Karpas-422 (cell line): ENCODE data around the gene MAD1L1. TPM values are rescaled to one million over a fixed set of nuclear protein-coding genes. Genes with fewer than 3 reads are reported as not detected.

Experiments
- DNase-seq: peaks from one replicate; pipeline ENCODE4 v3.0.0-alpha.2; 2015
- H2AFZ ChIP-seq: fragments of 200-600 bp; sonication (generic); 2 replicates; pipeline ENCODE4 v1.6.1; 2014; ENCODE audit warnings: antibody characterized with exemption, low read length, mixed read lengths
- H3K27ac ChIP-seq: fragments of 200-600 bp; sonication (generic); 2 replicates; pipeline ENCODE4 v1.5.1; 2014; ENCODE audit warnings: mild to moderate bottlenecking, low read length, moderate library complexity
- H3K27me3 ChIP-seq: fragments of 200-600 bp; sonication (generic); 2 replicates; pipeline ENCODE4 v1.6.1; 2014; ENCODE audit warnings: low read length, mixed read lengths
- H3K36me3 ChIP-seq: fragments of 200-600 bp; sonication (generic); 2 replicates; pipeline ENCODE4 v1.6.1; 2014; ENCODE audit warnings: low read length, mixed read lengths; ENCODE audit not compliant: insufficient read depth
- H3K4me1 ChIP-seq: fragments of 200-600 bp; sonication (generic); 2 replicates; pipeline ENCODE4 v1.6.1; 2014; ENCODE audit warnings: mild to moderate bottlenecking, low read length, mixed read lengths
- H3K4me2 ChIP-seq: fragments of 200-600 bp; sonication (generic); 2 replicates; pipeline ENCODE4 v1.6.1; 2014; ENCODE audit warnings: low read length, low read depth, mild to moderate bottlenecking; ENCODE audit not compliant: poor library complexity, severe bottlenecking
- H3K4me3 ChIP-seq: fragments of 200-600 bp; sonication (generic); 2 replicates; pipeline ENCODE4 v1.5.1; 2014; ENCODE audit warnings: mild to moderate bottlenecking, antibody characterized with exemption, low read length, mixed read lengths
- H3K79me2 ChIP-seq: fragments of 200-600 bp; sonication (generic); 2 replicates; pipeline ENCODE4 v1.6.1; 2014; ENCODE audit warnings: mild to moderate bottlenecking, low read length, mixed read lengths
- H3K9ac ChIP-seq: fragments of 200-600 bp; sonication (generic); 2 replicates; pipeline ENCODE4 v1.6.0; 2014; ENCODE audit warnings: low read length
- H3K9me2 ChIP-seq: fragments of 200-600 bp; sonication (generic), shearing (Covaris generic); replicated peaks from 2 replicates; pipeline ENCODE4 v1.6.0; 2014; ENCODE audit warnings: mild to moderate bottlenecking, low read length, moderate library complexity; ENCODE audit not compliant: insufficient read depth
- H3K9me3 ChIP-seq: fragments of 300-700, 200-600 bp; sonication (generic); 2 replicates; pipeline ENCODE4 v1.6.1; 2014; ENCODE audit warnings: low read length, mixed read lengths
- H4K20me1 ChIP-seq: fragments of 200-600 bp; sonication (generic); 2 replicates; pipeline ENCODE4 v1.6.1; 2014; ENCODE audit warnings: mild to moderate bottlenecking, antibody characterized with exemption, low read length, low read depth; ENCODE audit not compliant: insufficient read depth
- total RNA-seq: library from RNA; depleted of rRNA; stranded (reverse); fragments of >200 nt; shearing (Covaris generic); gene quantifications from 2 replicates; pipeline ENCODE4 v1.2.3, GENCODE V29; 2014; ENCODE audit warnings: low replicate concordance

The MAD1L1 gene
- total RNA-seq, 1 experiment from 2014 or later: 38.6 TPM

DNA sequence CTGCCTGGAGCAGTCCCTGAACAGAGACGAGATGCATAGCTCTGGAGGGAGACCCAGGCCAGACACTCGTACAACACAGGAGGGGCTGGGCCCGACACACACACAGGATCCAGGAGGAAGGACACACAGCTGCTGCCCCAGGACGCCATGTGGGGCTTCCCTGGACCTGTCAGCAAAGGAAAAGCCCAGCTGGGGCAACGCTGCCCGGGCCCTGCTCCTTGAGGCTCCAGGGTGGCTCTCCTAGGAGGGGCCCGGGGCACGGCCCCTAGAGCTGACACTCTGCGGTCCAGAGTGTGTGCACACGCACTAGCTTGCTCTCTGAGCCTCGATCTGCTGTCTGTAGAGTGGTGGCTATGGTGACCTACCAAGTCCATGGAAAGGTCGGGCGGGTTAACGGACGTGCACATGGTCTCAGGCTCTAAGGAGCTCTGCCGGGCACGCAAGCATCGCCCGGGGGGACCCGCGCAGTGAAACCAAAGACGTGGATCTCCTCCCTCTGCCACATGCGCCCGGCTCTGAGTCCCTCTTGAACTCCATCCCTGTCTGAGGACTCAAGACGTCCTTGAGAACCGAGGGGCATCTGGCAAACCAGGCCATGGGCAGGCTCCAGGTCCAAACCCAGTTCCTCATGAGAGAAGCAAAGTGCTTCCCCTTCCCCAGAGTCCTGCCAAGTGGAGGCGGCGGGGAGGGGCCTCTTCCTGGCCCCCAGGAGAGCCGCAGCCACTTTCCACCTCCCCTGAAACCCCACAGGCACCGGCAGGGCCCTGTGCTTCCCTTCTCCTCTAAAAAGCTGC, 283.7 kb downstream of the MAD1L1 start:
- H3K9me3 ChIP-seq: no peaks in the 10 kb centered on the region
- no peaks in the 10 kb centered on the region for H3K36me3 ChIP-seq
- no peaks in the 10 kb centered on the region for H3K9me2 ChIP-seq
- H3K27ac ChIP-seq: no peak overlapping the region
- H3K9ac ChIP-seq: no peak overlapping the region
- no peak overlapping the region for H3K4me2 ChIP-seq
- no peaks in the 10 kb centered on the region for H3K27me3 ChIP-seq
- H4K20me1 ChIP-seq: no peaks in the 10 kb centered on the region
- no peak overlapping the region for H3K4me3 ChIP-seq
- no peaks in the 10 kb centered on the region for H3K79me2 ChIP-seq
- H3K4me1 ChIP-seq: no peaks in the 10 kb centered on the region
- H2AFZ ChIP-seq: no peak overlapping the region
- DNase-seq: no peak

DNA sequence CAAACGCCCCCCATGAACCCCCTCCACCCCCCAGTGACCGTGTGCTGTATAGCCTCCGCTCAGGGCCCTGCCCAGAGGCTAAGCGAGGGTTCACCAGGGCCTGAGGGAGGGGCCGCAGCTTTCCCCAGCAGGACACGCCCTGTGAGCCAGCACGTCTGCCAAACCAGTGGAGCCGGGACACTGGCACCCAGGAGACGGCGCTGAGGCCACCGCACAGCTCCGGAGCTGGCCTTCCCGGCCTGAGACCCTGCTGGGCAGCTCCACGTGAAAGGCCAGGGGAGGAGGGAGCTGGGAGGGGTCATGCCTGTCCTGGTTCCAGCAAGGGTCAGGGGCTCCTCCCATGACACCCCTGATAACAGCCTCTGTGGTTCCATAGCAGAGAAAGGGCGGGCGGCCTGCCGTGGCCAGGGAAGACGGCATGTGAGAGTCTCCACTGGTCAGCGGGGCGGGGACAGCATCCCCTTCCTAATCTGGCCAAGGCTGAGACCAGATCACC, 284.4 kb downstream of the MAD1L1 start:
- no peak overlapping the region for H2AFZ ChIP-seq
- H3K36me3 ChIP-seq: no peaks in the 10 kb centered on the region
- no peak for DNase-seq
- no peaks in the 10 kb centered on the region for H3K9me3 ChIP-seq
- H3K79me2 ChIP-seq: no peaks in the 10 kb centered on the region
- H3K4me2 ChIP-seq: no peak overlapping the region
- H3K27ac ChIP-seq: no peak overlapping the region
- no peaks in the 10 kb centered on the region for H4K20me1 ChIP-seq
- no peak overlapping the region for H3K9ac ChIP-seq
- no peaks in the 10 kb centered on the region for H3K9me2 ChIP-seq
- no peaks in the 10 kb centered on the region for H3K4me1 ChIP-seq
- no peak overlapping the region for H3K4me3 ChIP-seq
- H3K27me3 ChIP-seq: no peaks in the 10 kb centered on the region

DNA sequence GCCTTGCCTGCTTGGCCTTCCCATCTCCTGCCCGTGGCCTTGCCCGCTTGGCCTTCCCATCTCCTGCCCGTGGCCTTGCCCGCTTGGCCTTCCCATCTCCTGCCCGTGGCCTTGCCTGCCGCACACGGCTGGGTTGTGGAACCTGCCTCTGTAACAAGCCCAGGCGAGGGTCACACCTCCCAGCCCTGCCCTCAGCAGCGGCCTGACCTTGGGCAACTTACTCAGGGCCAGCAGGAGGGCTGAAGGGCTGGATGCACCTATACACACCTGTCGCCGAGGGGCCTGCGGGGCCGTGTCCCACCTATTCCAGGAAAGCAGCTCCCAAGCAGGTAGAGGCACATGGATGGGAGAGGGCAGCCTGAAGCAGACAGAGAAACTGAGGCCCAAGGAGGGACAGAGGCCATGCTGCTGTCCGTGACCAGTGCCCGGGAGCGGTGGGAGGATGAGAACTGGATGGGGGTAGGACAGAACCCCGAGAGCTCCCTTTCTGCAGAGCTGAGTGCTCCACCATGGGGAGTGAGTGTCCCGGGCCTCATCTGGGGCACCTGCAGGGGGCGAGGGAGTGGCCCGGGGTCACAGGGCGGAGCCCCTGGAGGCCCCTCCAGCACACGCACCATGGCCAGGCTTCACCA, 285.0 kb downstream of the MAD1L1 start:
- Histone ChIP-seq H3K27ac (no peak overlapping the region), H3K4me3 (no peak overlapping the region), H4K20me1 (no peaks in the 10 kb centered on the region), H3K4me1 (no peaks in the 10 kb centered on the region), H2AFZ (no peak overlapping the region), H3K9ac (no peak overlapping the region), H3K9me3 (no peaks in the 10 kb centered on the region), H3K27me3 (no peaks in the 10 kb centered on the region), H3K36me3 (no peaks in the 10 kb centered on the region), H3K79me2 (no peaks in the 10 kb centered on the region), H3K4me2 (no peak overlapping the region), H3K9me2 (no peaks in the 10 kb centered on the region)
- DNase-seq: no peak

DNA sequence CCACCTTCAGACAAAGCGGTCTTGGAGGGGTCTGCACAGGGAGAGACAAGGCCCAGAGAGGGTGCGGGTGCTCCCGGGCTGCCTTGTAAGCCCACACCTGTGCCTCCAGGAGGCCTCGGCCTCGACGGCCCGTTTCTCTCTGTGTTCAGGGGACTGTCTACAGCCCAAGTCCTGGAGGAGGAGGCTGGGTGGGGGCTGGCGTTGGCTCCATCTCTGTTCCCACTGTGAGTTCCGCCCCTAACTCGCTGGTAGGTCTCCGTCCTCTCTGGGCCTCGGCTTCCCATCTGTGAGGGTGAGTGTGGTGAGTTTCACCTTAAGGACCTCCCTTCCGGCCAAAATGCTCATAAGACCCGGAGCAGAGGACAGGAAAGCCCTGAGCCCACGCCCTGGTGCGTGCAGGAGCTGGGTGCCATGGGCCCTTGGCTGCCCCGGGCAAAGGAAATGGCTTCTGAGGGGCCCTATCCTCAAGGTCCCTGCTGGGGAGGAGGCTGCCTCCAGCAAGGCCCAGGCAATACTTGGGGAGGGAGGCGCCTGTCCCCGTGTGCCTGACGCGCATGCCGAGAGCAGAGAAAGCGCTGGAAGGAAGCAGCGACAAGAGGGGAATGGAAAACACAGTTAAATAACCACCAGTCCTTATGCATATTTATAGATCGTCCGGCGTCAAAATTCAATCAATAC, 285.8 kb downstream of the MAD1L1 start:
- H3K4me2 ChIP-seq: no peak overlapping the region
- no peaks in the 10 kb centered on the region for H3K36me3 ChIP-seq
- no peak overlapping the region for H3K9ac ChIP-seq
- H3K4me1 ChIP-seq: no peaks in the 10 kb centered on the region
- no peak overlapping the region for H3K27ac ChIP-seq
- no peaks in the 10 kb centered on the region for H3K79me2 ChIP-seq
- H3K9me2 ChIP-seq: no peaks in the 10 kb centered on the region
- no peak overlapping the region for H3K4me3 ChIP-seq
- H2AFZ ChIP-seq: no peak overlapping the region
- H4K20me1 ChIP-seq: no peaks in the 10 kb centered on the region
- H3K27me3 ChIP-seq: no peaks in the 10 kb centered on the region
- H3K9me3 ChIP-seq: no peaks in the 10 kb centered on the region
- DNase-seq: no peak

DNA sequence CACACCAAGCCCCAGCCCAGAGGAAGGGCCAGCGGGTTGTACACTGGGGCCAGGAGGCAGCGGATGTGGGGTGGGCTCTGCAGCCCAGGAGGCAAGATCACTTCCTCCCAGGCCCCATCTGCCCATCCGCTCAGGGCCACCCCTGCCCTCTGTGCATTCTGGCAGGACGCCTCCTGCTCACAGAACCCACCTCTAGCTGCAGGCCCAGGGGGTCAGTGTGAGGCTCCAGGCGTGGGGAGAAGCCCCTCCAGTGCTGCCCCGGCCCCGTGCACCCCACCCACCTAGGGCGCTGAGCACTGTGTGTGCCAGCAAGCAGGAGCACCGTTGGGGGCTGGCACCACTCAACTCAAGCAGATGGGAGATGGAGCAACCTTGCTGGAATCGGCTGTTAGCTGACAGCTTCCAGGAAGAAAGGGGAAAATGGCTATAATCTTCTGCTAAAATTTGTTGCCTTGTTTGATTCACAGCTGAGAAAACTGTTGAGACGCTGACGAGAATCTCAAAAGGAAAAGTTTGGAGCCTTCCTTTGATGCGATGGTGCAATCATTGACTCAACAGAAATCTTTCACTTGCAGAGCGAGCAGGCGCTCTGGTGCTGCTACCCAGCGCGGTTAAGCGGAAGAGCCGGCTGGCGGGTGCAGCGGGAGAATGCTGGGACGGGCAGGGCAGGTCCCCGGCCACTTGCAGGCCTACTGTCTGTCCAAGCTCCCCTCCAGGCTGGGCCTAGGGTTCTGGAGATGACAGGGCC, 286.5 kb downstream of the MAD1L1 start:
- Histone ChIP-seq H3K27me3 (no peaks in the 10 kb centered on the region), H3K79me2 (no peaks in the 10 kb centered on the region), H2AFZ (no peak overlapping the region), H3K4me2 (no peak overlapping the region), H3K9me3 (no peaks in the 10 kb centered on the region), H3K4me3 (no peak overlapping the region), H4K20me1 (no peaks in the 10 kb centered on the region), H3K27ac (no peak overlapping the region), H3K9me2 (no peaks in the 10 kb centered on the region), H3K9ac (no peak overlapping the region), H3K4me1 (no peaks in the 10 kb centered on the region; the same call in 1 of the 2 replicates), H3K36me3 (no peaks in the 10 kb centered on the region)
- DNase-seq: no peak

DNA sequence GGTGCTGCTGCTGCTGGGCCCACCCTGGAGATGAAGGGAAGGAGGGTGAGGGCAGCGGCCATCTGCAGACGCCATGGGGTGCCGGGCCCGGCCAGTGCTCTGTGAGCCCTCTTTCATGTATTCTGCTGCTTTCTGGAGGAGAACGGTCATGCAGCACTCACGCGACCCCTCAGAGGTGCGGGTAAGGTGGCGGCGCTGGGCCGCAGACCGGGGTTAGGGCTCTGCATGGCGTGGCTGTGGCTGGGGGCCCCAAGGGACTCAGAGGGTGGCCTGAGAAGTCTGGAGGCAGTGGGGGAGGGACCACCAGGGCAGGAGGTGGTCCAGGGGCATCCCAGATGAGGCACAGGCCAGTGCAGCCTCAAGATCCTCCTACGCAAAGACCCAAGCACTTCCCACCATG, 287.2 kb downstream of the MAD1L1 start:
- Histone ChIP-seq H3K9me2 (no peaks in the 10 kb centered on the region), H3K4me1 (peaks cover 6% of the 10 kb centered on the region), H3K27me3 (no peaks in the 10 kb centered on the region), H3K9me3 (no peaks in the 10 kb centered on the region), H2AFZ (no peak overlapping the region), H3K4me2 (no peak overlapping the region), H3K36me3 (no peaks in the 10 kb centered on the region), H3K79me2 (no peaks in the 10 kb centered on the region), H3K4me3 (no peak overlapping the region), H4K20me1 (no peaks in the 10 kb centered on the region), H3K9ac (no peak overlapping the region), H3K27ac (no peak overlapping the region)
- no peak for DNase-seq

DNA sequence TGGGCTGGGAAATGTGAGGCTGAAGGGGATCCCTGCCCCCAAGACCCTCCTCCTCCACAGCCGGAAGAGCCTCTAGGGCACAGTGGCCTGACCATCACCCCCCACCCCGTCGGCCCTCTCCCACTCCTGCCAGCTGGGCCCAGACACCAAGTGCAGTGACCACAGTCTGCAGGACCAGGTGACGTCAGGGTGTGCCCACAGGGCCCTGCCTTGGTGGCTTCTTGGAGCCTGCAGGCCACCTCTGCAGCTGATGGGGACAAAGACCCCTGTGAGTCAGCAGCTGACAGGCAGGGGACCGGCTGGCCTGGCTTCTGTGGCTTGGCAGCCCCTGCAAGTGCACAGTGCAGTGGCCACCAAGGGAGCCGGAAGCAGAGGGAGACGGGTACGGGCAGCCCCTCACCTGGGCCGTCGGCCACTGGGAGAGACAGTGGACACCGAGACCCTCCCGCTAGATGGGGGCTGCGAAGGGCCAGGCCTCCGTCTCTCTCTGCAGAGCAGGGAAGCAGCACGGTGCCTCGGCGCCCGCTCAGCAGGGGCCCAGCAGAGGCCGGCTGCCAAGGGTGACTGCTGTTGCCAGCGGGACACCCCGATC, 288.0 kb downstream of the MAD1L1 start:
- H3K4me1 ChIP-seq: peaks cover 15% of the 10 kb centered on the region
- no peak overlapping the region for H3K4me2 ChIP-seq

More for the DNA sequence above, 288.0 kb downstream of the MAD1L1 start:
- no peak for DNase-seq
- no peaks in the 10 kb centered on the region for H3K36me3 ChIP-seq
- H2AFZ ChIP-seq: no peak overlapping the region
- H3K27me3 ChIP-seq: no peaks in the 10 kb centered on the region
- no peaks in the 10 kb centered on the region for H4K20me1 ChIP-seq
- no peak overlapping the region for H3K4me3 ChIP-seq
- no peak overlapping the region for H3K27ac ChIP-seq
- no peak overlapping the region for H3K9ac ChIP-seq
- H3K9me3 ChIP-seq: no peaks in the 10 kb centered on the region
- H3K9me2 ChIP-seq: no peaks in the 10 kb centered on the region
- H3K79me2 ChIP-seq: no peaks in the 10 kb centered on the region
